Measurements from ENCODE around the gene MIAT.

Gene MIAT

DNA sequence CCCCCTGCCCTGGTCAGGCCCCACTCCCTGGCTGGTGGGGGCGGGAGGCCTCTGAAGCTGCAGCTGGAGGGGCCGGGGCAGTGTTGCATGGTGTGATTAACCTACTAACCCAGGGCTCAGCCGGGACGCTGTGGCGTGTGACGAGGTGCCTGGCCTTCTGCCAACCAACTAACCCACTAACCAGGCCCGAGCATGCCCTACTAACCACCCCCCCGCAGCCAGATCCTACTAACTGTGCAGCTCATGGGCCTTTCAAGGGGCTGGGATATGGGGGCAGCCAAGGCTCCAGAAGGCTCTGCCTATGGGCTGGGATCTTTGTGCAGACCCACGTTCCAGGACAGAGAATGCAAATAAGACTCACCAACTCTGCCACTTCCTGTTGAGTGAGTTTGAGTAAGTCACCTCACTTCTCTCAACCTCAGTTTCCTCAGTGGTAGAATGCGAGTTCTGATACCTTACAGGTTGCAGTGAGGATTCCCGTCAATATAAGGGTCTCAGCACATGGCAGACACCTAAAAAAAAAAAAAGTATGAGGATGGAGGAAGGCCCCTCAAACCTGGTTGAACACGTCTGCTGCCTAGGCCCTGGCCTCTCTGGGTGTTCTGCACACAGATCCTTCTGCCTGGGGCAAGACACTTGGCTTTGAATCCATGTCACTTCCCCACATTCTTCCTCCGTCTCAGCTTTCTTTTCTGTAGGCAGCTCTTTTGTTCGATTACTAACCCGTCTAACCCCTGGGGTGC is 14.1 kb downstream of the MIAT start (continued):
- TF ChIP-seq, protein P1, sequence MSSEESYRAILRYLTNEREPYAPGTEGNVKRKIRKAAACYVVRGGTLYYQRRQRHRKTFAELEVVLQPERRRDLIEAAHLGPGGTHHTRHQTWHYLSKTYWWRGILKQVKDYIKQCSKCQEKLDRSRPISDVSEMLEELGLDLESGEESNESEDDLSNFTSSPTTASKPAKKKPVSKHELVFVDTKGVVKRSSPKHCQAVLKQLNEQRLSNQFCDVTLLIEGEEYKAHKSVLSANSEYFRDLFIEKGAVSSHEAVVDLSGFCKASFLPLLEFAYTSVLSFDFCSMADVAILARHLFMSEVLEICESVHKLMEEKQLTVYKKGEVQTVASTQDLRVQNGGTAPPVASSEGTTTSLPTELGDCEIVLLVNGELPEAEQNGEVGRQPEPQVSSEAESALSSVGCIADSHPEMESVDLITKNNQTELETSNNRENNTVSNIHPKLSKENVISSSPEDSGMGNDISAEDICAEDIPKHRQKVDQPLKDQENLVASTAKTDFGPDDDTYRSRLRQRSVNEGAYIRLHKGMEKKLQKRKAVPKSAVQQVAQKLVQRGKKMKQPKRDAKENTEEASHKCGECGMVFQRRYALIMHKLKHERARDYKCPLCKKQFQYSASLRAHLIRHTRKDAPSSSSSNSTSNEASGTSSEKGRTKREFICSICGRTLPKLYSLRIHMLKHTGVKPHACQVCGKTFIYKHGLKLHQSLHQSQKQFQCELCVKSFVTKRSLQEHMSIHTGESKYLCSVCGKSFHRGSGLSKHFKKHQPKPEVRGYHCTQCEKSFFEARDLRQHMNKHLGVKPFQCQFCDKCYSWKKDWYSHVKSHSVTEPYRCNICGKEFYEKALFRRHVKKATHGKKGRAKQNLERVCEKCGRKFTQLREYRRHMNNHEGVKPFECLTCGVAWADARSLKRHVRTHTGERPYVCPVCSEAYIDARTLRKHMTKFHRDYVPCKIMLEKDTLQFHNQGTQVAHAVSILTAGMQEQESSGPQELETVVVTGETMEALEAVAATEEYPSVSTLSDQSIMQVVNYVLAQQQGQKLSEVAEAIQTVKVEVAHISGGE (tag by site-specific recombination; conservative IDR thresholded peaks at IDR 0.05; ENCODE audit: low read depth), result no peak
- TF ChIP-seq, protein P2, sequence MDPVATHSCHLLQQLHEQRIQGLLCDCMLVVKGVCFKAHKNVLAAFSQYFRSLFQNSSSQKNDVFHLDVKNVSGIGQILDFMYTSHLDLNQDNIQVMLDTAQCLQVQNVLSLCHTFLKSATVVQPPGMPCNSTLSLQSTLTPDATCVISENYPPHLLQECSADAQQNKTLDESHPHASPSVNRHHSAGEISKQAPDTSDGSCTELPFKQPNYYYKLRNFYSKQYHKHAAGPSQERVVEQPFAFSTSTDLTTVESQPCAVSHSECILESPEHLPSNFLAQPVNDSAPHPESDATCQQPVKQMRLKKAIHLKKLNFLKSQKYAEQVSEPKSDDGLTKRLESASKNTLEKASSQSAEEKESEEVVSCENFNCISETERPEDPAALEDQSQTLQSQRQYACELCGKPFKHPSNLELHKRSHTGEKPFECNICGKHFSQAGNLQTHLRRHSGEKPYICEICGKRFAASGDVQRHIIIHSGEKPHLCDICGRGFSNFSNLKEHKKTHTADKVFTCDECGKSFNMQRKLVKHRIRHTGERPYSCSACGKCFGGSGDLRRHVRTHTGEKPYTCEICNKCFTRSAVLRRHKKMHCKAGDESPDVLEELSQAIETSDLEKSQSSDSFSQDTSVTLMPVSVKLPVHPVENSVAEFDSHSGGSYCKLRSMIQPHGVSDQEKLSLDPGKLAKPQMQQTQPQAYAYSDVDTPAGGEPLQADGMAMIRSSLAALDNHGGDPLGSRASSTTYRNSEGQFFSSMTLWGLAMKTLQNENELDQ (tag by site-specific recombination; IDR thresholded peaks at IDR 0.05; ENCODE audit: low read depth), result no peak

DNA sequence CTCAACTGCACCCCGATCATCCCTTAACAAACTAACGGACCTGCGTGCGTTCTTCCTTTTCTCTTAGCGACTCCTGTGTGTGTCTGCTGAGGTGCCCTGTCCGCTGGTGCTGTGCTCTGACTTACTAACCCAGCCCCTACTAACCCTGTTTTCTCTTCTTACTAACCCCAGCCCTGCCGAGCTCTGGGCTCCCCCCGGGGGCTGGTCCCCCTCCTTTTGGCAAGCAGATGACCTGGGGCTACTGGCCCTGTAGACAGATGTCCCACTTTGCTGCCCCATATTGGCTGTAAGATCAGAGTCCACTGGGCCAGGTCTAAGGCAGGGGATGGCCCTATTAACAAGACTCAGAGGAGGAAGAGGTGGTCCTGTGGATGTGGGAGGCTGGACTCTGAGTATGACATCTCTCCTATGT is 14.7 kb downstream of the MIAT start:
- peak overlapping the region; percentile 73 for H3K27ac ChIP-seq (ENCODE audit: extremely low read depth, low read depth, low read length)

DNA sequence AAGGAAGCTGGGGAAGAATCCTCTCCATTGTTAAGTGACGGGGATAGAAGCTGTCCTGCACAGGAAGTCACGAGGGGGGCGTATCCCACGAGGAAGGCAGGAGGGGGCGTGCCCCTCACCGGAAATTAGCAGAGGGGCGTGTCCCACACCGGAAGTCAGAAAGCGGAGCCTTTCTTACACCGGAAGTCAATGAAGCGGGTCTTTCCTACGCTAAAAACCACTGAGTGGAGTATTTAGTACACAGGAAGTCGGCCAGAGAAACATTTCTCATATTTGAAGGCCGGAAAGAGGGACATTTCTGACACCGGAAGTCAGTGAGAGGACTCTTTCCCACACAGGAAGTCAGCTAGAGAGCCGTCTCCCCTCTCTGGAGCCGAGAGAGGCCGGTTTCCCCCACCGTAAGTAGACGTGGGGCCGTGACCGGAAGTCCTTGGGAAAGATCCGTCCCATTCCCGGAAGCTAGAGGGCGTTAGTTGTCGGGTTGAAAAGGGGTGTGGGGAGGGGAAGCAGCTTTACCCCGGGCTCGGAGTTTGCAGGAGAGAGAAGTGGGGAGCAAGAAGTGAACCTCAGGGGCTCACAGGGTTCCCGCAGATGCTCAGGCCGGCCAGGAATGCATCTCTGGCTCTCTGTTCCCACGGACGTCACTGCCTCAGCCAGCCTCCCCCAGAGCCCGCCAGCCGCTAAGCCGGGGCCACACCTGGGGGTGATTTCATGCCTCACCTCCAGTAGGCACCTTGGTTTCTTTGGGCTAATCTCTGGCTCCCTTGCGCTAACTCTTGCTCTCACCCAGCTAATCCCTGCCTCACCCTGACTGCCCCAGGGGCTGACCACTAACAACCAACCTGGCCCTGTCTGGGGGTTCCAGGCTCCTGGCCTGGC is 15.4 kb downstream of the MIAT start:
- peak overlapping the region; percentile 73 for H3K27ac ChIP-seq (ENCODE audit: extremely low read depth, low read depth, low read length)
- CTCF ChIA-PET, result interaction anchor here (0.5 to 4.8 kb wide), 28 partner anchors 10 to 1815 kb away, joined by 3 to 30 read pairs (median 3); no protein-coding TSS in a partner anchor
- POLR2A ChIA-PET, result interaction anchor here (0.6 to 1.5 kb wide), 5 partner anchors 9 to 245 kb away, joined by 3 to 5 read pairs (median 3); partner anchors contain the start of genes HPS4 and SRRD
- peak overlapping the region; percentile 69 for H3K4me3 ChIP-seq (ENCODE audit: low read depth, low read length)
- no peaks in the 10 kb centered on the region for H3K36me3 ChIP-seq (ENCODE audit: control insufficient read depth in 2 of 2, insufficient read depth in 1 of 2, low read length in 2 of 2)
- H3K4me1 ChIP-seq (ENCODE audit: control insufficient read depth, insufficient read depth, low read length), result peaks cover 4% of the 10 kb centered on the region; the same call in 1 of the 2 replicates
- H3K9me3 ChIP-seq (ENCODE audit: control insufficient read depth, insufficient read depth, low read depth, low read length), result no peaks in the 10 kb centered on the region
- TF ChIP-seq ZNF792 (tag by site-specific recombination; IDR thresholded peaks at IDR 0.05), result no peak
- TF ChIP-seq ZNF157 (tag by site-specific recombination; IDR thresholded peaks at IDR 0.05), result no peak
- TF ChIP-seq KLF10 (tag by site-specific recombination; IDR thresholded peaks at IDR 0.05), result peak; percentile 96
- no peak for TF ChIP-seq ZNF610 (tag by site-specific recombination; IDR thresholded peaks at IDR 0.05; ENCODE audit: borderline replicate concordance)
- TF ChIP-seq, protein P3, sequence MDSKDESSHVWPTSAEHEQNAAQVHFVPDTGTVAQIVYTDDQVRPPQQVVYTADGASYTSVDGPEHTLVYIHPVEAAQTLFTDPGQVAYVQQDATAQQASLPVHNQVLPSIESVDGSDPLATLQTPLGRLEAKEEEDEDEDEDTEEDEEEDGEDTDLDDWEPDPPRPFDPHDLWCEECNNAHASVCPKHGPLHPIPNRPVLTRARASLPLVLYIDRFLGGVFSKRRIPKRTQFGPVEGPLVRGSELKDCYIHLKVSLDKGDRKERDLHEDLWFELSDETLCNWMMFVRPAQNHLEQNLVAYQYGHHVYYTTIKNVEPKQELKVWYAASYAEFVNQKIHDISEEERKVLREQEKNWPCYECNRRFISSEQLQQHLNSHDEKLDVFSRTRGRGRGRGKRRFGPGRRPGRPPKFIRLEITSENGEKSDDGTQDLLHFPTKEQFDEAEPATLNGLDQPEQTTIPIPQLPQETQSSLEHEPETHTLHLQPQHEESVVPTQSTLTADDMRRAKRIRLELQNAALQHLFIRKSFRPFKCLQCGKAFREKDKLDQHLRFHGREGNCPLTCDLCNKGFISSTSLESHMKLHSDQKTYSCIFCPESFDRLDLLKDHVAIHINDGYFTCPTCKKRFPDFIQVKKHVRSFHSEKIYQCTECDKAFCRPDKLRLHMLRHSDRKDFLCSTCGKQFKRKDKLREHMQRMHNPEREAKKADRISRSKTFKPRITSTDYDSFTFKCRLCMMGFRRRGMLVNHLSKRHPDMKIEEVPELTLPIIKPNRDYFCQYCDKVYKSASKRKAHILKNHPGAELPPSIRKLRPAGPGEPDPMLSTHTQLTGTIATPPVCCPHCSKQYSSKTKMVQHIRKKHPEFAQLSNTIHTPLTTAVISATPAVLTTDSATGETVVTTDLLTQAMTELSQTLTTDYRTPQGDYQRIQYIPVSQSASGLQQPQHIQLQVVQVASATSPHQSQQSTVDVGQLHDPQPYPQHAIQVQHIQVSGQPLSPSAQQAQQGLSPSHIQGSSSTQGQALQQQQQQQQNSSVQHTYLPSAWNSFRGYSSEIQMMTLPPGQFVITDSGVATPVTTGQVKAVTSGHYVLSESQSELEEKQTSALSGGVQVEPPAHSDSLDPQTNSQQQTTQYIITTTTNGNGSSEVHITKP (tag by site-specific recombination; IDR thresholded peaks at IDR 0.05), result peak; percentile 83
- no peak for TF ChIP-seq ZNF223 (tag by site-specific recombination; IDR thresholded peaks at IDR 0.05)
- TF ChIP-seq ZNF670 (tag by site-specific recombination; IDR thresholded peaks at IDR 0.05; ENCODE audit: low read depth), result no peak
- TF ChIP-seq ZFP37 (tag by site-specific recombination; IDR thresholded peaks at IDR 0.05), result peak; percentile 32; the same call in 1 of the 2 replicates
- TF ChIP-seq, protein P4, sequence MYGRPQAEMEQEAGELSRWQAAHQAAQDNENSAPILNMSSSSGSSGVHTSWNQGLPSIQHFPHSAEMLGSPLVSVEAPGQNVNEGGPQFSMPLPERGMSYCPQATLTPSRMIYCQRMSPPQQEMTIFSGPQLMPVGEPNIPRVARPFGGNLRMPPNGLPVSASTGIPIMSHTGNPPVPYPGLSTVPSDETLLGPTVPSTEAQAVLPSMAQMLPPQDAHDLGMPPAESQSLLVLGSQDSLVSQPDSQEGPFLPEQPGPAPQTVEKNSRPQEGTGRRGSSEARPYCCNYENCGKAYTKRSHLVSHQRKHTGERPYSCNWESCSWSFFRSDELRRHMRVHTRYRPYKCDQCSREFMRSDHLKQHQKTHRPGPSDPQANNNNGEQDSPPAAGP (tag by site-specific recombination; IDR thresholded peaks at IDR 0.05), result no peak
- TF ChIP-seq ZNF664 (tag by site-specific recombination; IDR thresholded peaks at IDR 0.05), result no peak
- TF ChIP-seq IKZF3 (tag by site-specific recombination; IDR thresholded peaks at IDR 0.05), result peak; percentile 79
- no peak for TF ChIP-seq ZNF830 (tag by site-specific recombination; IDR thresholded peaks at IDR 0.05; ENCODE audit: low read depth)
- peak; percentile 33; the same call in 1 of the 2 replicates for TF ChIP-seq ZBTB8A (tag by site-specific recombination; IDR thresholded peaks at IDR 0.05)
- TF ChIP-seq RBAK (tag by site-specific recombination; IDR thresholded peaks at IDR 0.05), result no peak

More for the DNA sequence above, 14.7 kb downstream of the MIAT start:
- Histone ChIP-seq H3K4me3 (ENCODE audit: low read depth, low read length) (peak overlapping the region; percentile 69), H3K4me1 (ENCODE audit: control insufficient read depth, insufficient read depth, low read length) (peaks cover 4% of the 10 kb centered on the region; the same call in 1 of the 2 replicates), H3K9me3 (ENCODE audit: control insufficient read depth, insufficient read depth, low read depth, low read length) (no peaks in the 10 kb centered on the region), H3K36me3 (ENCODE audit: control insufficient read depth in 2 of 2, insufficient read depth in 1 of 2, low read length in 2 of 2) (no peaks in the 10 kb centered on the region)
- CTCF ChIA-PET, result interaction anchor here (0.5 to 4.8 kb wide), 10 partner anchors 9 to 1771 kb away, joined by 3 to 30 read pairs (median 3); no protein-coding TSS in a partner anchor
- no peak for TF ChIP-seq ZNF600 (tag by site-specific recombination; IDR thresholded peaks at IDR 0.05)
- TF ChIP-seq ZNF274 (IDR thresholded peaks at IDR 0.05; ENCODE audit: low read length), result no peak
- TF ChIP-seq ZNF274 (tag by site-specific recombination; IDR thresholded peaks at IDR 0.05; ENCODE audit: borderline replicate concordance), result no peak
- TF ChIP-seq ZNF221 (tag by site-specific recombination; IDR thresholded peaks at IDR 0.05; ENCODE audit: borderline replicate concordance), result no peak
- no peak for TF ChIP-seq ZNF530 (tag by site-specific recombination; IDR thresholded peaks at IDR 0.05; ENCODE audit: low read depth)
- TF ChIP-seq GLIS1 (tag by site-specific recombination; IDR thresholded peaks at IDR 0.05), result no peak
- no peak for TF ChIP-seq ZNF629 (tag by site-specific recombination; IDR thresholded peaks at IDR 0.05)
- POLR2A ChIA-PET, result interaction anchor here (1.0 kb wide), 1 partner anchor 169 kb away, joined by 3 read pairs; no protein-coding TSS in a partner anchor

Data from HEK293 (cell line).